ENCODE measurements around the gene SBK1. TPM values are rescaled to one million over a fixed set of nuclear protein-coding genes. Genes with fewer than 3 reads are reported as not detected.

SBK1 gene
- total RNA-seq, 1 experiment from 2014 or later, result 4.4 TPM

DNA sequence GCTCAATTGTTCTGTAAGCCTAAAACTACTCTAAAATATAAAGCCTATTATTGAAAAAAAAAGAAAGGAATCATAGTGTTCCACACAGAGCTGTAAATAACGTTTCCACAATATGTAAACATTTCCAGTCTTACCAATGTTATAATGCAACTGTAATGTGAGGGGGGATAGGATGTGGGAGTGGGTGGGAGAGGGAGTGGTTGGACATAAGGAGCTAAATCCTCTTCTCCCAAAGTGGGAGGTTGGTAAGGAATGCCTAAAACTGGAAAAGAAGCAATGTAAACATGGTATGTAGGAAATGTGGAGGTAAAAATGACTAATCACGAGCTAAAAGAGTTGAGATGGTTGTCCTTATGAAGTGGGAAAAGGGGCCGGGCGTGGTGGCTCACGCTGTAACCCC lies 17.6 kb upstream of the SBK1 start:
- TF ChIP-seq, protein P1, sequence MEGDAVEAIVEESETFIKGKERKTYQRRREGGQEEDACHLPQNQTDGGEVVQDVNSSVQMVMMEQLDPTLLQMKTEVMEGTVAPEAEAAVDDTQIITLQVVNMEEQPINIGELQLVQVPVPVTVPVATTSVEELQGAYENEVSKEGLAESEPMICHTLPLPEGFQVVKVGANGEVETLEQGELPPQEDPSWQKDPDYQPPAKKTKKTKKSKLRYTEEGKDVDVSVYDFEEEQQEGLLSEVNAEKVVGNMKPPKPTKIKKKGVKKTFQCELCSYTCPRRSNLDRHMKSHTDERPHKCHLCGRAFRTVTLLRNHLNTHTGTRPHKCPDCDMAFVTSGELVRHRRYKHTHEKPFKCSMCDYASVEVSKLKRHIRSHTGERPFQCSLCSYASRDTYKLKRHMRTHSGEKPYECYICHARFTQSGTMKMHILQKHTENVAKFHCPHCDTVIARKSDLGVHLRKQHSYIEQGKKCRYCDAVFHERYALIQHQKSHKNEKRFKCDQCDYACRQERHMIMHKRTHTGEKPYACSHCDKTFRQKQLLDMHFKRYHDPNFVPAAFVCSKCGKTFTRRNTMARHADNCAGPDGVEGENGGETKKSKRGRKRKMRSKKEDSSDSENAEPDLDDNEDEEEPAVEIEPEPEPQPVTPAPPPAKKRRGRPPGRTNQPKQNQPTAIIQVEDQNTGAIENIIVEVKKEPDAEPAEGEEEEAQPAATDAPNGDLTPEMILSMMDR (IDR thresholded peaks at IDR 0.05; ENCODE audit: unreplicated experiment), result no peak
- intact Hi-C loops (cut with micrococcal nuclease; ENCODE audit: unreplicated experiment), result no loop called here
- no peak overlapping the region for H3K4me3 Mint-ChIP-seq (ENCODE audit: low read depth, unreplicated experiment)
- CTCF ChIA-PET, result interaction anchor here (1.2 kb wide), 1 partner anchor 42 kb away, joined by 3 read pairs; no protein-coding TSS in a partner anchor
- peaks cover 8% of the 10 kb centered on the region for H3K36me3 Mint-ChIP-seq (ENCODE audit: insufficient read depth, unreplicated experiment)
- no peak for DNase-seq
- peaks cover 59% of the 10 kb centered on the region for H3K27me3 Mint-ChIP-seq (ENCODE audit: unreplicated experiment)
- peaks cover 14% of the 10 kb centered on the region for H3K4me1 Mint-ChIP-seq (ENCODE audit: low read depth, unreplicated experiment)
- BruUV-seq (replicated peaks), result no TSS peak
- H3K27ac Mint-ChIP-seq (ENCODE audit: unreplicated experiment), result no peak overlapping the region
- no peaks in the 10 kb centered on the region for H3K9me3 Mint-ChIP-seq (ENCODE audit: low read depth, unreplicated experiment)

DNA sequence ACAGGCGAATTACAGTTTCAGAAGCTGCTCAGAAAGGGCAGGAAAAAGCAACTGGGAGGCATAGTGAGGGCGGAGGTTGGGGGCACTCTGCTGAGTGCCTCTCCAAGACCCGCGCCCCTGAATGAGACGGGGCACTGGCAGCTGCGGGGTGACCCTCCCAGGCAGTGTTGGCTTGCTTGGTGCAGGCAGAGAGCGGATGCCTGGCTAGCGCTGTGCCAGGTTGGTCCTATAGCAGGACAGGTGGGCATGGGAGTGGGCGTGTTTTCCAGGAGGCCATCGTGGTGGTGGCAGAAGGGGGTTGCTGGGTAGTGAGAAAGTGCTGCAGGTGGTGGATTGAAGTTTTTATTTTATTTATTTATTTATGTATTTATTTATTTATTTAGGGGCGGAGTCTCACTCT lies 16.0 kb upstream of the SBK1 start:
- no peak for DNase-seq
- Mint-ChIP-seq H3K27ac (ENCODE audit: unreplicated experiment) (no peak overlapping the region), H3K4me1 (ENCODE audit: low read depth, unreplicated experiment) (peaks cover 14% of the 10 kb centered on the region), H3K36me3 (ENCODE audit: insufficient read depth, unreplicated experiment) (peaks cover 8% of the 10 kb centered on the region), H3K27me3 (ENCODE audit: unreplicated experiment) (peaks cover 56% of the 10 kb centered on the region), H3K9me3 (ENCODE audit: low read depth, unreplicated experiment) (no peaks in the 10 kb centered on the region), H3K4me3 (ENCODE audit: low read depth, unreplicated experiment) (no peak overlapping the region)
- intact Hi-C loops (cut with micrococcal nuclease; ENCODE audit: unreplicated experiment), result no loop called here
- CTCF ChIA-PET, result interaction anchor here (0.9 kb wide), 1 partner anchor 41 kb away, joined by 3 read pairs; no protein-coding TSS in a partner anchor
- TF ChIP-seq, protein P1 (IDR thresholded peaks at IDR 0.05; ENCODE audit: unreplicated experiment), result no peak
- BruUV-seq (replicated peaks), result no TSS peak

DNA sequence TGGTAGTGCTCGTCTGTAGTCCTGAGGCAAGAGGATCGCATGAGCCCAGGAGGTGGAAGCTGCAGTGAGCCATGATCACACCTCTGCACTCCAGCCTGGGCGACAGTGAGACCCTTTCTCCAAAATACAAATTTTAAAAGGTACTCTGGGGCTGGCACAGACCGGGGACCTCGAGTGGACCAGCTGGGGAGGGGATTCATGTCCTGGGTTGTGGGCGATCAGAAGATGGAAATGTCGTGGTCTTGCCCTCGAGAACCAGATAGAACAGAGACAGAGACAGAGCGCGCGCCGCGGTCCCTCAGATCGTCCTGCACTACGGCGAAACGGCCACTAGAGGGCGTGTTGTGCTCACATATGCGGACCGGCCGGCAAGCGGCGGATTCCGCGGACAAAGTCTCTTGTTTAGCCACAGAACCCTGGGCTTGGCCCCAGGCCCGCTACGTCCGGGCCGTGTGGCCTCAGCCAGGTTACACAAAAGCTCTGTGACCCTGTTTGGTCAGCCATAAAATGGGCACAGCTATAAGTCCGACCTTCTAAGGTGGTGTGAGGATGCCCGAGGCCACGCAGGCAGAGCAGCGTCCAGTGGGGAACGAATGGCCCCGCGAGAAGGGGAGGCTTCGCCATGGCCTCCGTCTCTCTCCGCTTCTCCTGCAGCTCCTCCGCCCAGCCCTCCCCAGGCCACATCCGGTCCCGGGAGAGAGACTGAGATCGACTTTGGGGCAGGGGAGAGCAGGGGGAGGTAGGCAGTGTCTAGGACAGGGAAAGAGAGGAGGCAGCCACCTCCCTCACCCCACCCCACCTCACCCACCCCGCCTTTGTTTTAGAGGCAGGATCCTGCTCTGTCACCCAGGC lies 14.6 kb upstream of the SBK1 start:
- peak; percentile 88 for DNase-seq
- Mint-ChIP-seq H3K4me3 (ENCODE audit: low read depth, unreplicated experiment) (peak overlapping the region; percentile 61), H3K9me3 (ENCODE audit: low read depth, unreplicated experiment) (no peaks in the 10 kb centered on the region), H3K4me1 (ENCODE audit: low read depth, unreplicated experiment) (peaks cover 14% of the 10 kb centered on the region), H3K27ac (ENCODE audit: unreplicated experiment) (no peak overlapping the region), H3K27me3 (ENCODE audit: unreplicated experiment) (peaks cover 64% of the 10 kb centered on the region), H3K36me3 (ENCODE audit: insufficient read depth, unreplicated experiment) (peaks cover 8% of the 10 kb centered on the region)
- TF ChIP-seq, protein P1 (IDR thresholded peaks at IDR 0.05; ENCODE audit: unreplicated experiment), result peak; percentile 98
- intact Hi-C loops (cut with micrococcal nuclease; ENCODE audit: unreplicated experiment), result loop anchor here (1.0 kb wide), 1 partner anchor 40 kb away; no protein-coding TSS in a partner anchor
- CTCF ChIA-PET, result interaction anchor here (0.7 to 1.4 kb wide), 3 partner anchors 12 to 39 kb away, joined by 4 to 9 read pairs (median 6); no protein-coding TSS in a partner anchor
- BruUV-seq (replicated peaks), result no TSS peak

DNA sequence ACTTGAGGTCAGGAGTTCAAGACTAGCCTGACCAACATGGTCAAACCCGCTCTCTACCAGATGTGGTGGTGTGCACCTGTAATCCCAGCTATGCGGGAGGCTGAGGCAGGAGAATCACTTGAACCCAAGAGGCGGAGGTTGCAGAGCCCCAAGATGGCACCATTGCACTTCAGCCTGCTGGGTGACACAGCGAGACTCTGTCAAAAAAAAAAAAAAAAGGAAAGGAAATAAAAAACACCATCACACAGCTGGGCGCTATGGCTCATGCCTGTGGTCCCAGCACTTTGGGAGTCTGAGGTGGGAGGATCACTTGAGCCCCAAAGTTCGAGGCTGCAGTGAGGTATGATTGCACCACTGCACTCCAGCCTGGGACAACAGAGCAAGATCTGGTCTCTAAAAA lies 13.3 kb upstream of the SBK1 start:
- Mint-ChIP-seq H3K36me3 (ENCODE audit: insufficient read depth, unreplicated experiment) (peaks cover 8% of the 10 kb centered on the region), H3K4me3 (ENCODE audit: low read depth, unreplicated experiment) (no peak overlapping the region), H3K4me1 (ENCODE audit: low read depth, unreplicated experiment) (peaks cover 14% of the 10 kb centered on the region), H3K27me3 (ENCODE audit: unreplicated experiment) (peaks cover 68% of the 10 kb centered on the region), H3K9me3 (ENCODE audit: low read depth, unreplicated experiment) (no peaks in the 10 kb centered on the region), H3K27ac (ENCODE audit: unreplicated experiment) (no peak overlapping the region)
- no TSS peak for BruUV-seq (replicated peaks)
- TF ChIP-seq, protein P1 (IDR thresholded peaks at IDR 0.05; ENCODE audit: unreplicated experiment), result no peak
- DNase-seq, result no peak
- CTCF ChIA-PET, result no interaction called here
- intact Hi-C loops (cut with micrococcal nuclease; ENCODE audit: unreplicated experiment), result no loop called here
